Mesenchymal stem cell (in vitro differentiated cells and primary cell): ENCODE results near the gene CHCHD1.
"Not testable (repeated sequence)": the region's sequence is repeated elsewhere in the genome, so short reads cannot be mapped to it uniquely, and the experiment has no call there.

Source experiments
- DNase-seq: peaks from one replicate; pipeline ENCODE4 v3.0.0-alpha.2; 2013
- H2AFZ ChIP-seq: one replicate; pipeline ENCODE4 v1.6.1; 2013; ENCODE audit warnings: low read depth, mild to moderate bottlenecking, control low read depth, inconsistent platforms, low read length, moderate library complexity
- H2AK5ac ChIP-seq: 2 replicates; pipeline ENCODE4 v1.6.1; 2013; ENCODE audit warnings: low read length, moderate library complexity, mild to moderate bottlenecking, inconsistent platforms; ENCODE audit not compliant: severe bottlenecking
- H2BK120ac ChIP-seq: one replicate; pipeline ENCODE4 v1.6.1; 2013; ENCODE audit warnings: low read depth, mild to moderate bottlenecking, inconsistent platforms, low read length, moderate library complexity
- H2BK12ac ChIP-seq, 2 experiments: one replicate each; pipeline ENCODE4 v1.6.1; 2013; ENCODE audit warnings: inconsistent platforms in 2 of 2, low read length in 2 of 2, mild to moderate bottlenecking in 2 of 2, moderate library complexity in 2 of 2, control low read depth in 1 of 2
- H2BK15ac ChIP-seq: one replicate; pipeline ENCODE4 v1.6.1; 2013; ENCODE audit warnings: mild to moderate bottlenecking, low read depth, inconsistent platforms; ENCODE audit not compliant: poor library complexity, severe bottlenecking
- H2BK5ac ChIP-seq: 2 replicates; pipeline ENCODE4 v1.6.1; 2013; ENCODE audit warnings: low read depth, mild to moderate bottlenecking, low read length, control low read depth, inconsistent platforms; ENCODE audit not compliant: poor library complexity, severe bottlenecking
- H3K14ac ChIP-seq, 2 experiments: one replicate each; pipeline ENCODE4 v1.6.1; 2013; ENCODE audit warnings: inconsistent platforms in 2 of 2, low read length in 2 of 2, control low read depth in 1 of 2, mild to moderate bottlenecking in 1 of 2, moderate library complexity in 1 of 2
- H3K18ac ChIP-seq, 2 experiments: one replicate each; pipeline ENCODE4 v1.6.1; 2013; ENCODE audit warnings: inconsistent platforms in 2 of 2, low read length in 2 of 2, control low read depth in 1 of 2, low read depth in 1 of 2, mild to moderate bottlenecking in 1 of 2
- H3K23ac ChIP-seq, 2 experiments: one replicate each; pipeline ENCODE4 v1.6.1; 2013; ENCODE audit warnings: inconsistent platforms in 2 of 2, low read length in 2 of 2, mild to moderate bottlenecking in 2 of 2, moderate library complexity in 2 of 2, control low read depth in 1 of 2
- H3K27ac ChIP-seq: 2 replicates; pipeline ENCODE4 v1.5.1; 2013; ENCODE audit warnings: mild to moderate bottlenecking, moderate library complexity, low read length, control low read depth, inconsistent platforms; ENCODE audit not compliant: poor library complexity, severe bottlenecking
- H3K27me3 ChIP-seq, 2 experiments: 2 replicates each; pipeline versions ENCODE4 v1.6.1 to v1.7.0; 2013; ENCODE audit warnings: low read length in 2 of 2, mild to moderate bottlenecking in 2 of 2, moderate library complexity in 2 of 2, control low read depth in 1 of 2, inconsistent platforms in 1 of 2; ENCODE audit not compliant: control insufficient read depth in 1 of 2, insufficient read depth in 1 of 2
- H3K36me3 ChIP-seq, 2 experiments: 2 replicates each; pipeline versions ENCODE4 v1.6.1 to v1.7.0; 2013; ENCODE audit warnings: low read length in 2 of 2, control low read depth in 1 of 2, inconsistent platforms in 1 of 2, low read depth in 1 of 2, mild to moderate bottlenecking in 1 of 2; ENCODE audit not compliant: insufficient read depth in 2 of 2, control insufficient read depth in 1 of 2
- H3K4ac ChIP-seq, 2 experiments: one replicate each; pipeline ENCODE4 v1.6.1; 2013; ENCODE audit warnings: inconsistent platforms in 2 of 2, low read length in 2 of 2, mild to moderate bottlenecking in 2 of 2, moderate library complexity in 2 of 2, control low read depth in 1 of 2, low read depth in 1 of 2
- H3K4me1 ChIP-seq: 2 replicates; pipeline ENCODE4 v1.6.1; 2013; ENCODE audit warnings: low read depth, low read length, control low read depth; ENCODE audit not compliant: control insufficient read depth, insufficient read depth
- H3K4me2 ChIP-seq: 2 replicates; pipeline ENCODE4 v1.6.1; 2013; ENCODE audit warnings: low read length, mild to moderate bottlenecking, inconsistent platforms; ENCODE audit not compliant: poor library complexity, severe bottlenecking
- H3K4me3 ChIP-seq, 2 experiments: 2 replicates each; pipeline versions ENCODE4 v1.5.1 to v1.7.0; 2013; ENCODE audit warnings: low read length in 2 of 2, mild to moderate bottlenecking in 2 of 2, control low read depth in 1 of 2, low read depth in 1 of 2; ENCODE audit not compliant: insufficient read depth in 1 of 2
- H3K79me1 ChIP-seq: replicated peaks from 2 replicates; pipeline ENCODE4 v1.6.1; 2013; ENCODE audit warnings: mild to moderate bottlenecking, control low read depth, low read length, inconsistent platforms; ENCODE audit not compliant: poor library complexity, severe bottlenecking
- H3K9ac ChIP-seq: 2 replicates; pipeline ENCODE4 v1.7.0; 2013; ENCODE audit warnings: mild to moderate bottlenecking, low read length, moderate library complexity
- H3K9me3 ChIP-seq: 2 replicates; pipeline ENCODE4 v1.7.0; 2013; ENCODE audit warnings: mild to moderate bottlenecking, low read length; ENCODE audit not compliant: control insufficient read depth
- H4K8ac ChIP-seq: one replicate; pipeline ENCODE4 v1.6.1; 2013; ENCODE audit warnings: inconsistent platforms, mild to moderate bottlenecking, low read length, moderate library complexity
- H4K91ac ChIP-seq: one replicate; pipeline ENCODE4 v1.6.1; 2013; ENCODE audit warnings: mild to moderate bottlenecking, low read length, inconsistent platforms
- WGBS: methylation state at CpG from one replicate; pipeline ENCODE4 v1.1.7; 2013; ENCODE audit warnings: mixed read lengths; 5-methylcytosine and 5-hydroxymethylcytosine counted together

CHCHD1 gene

DNA sequence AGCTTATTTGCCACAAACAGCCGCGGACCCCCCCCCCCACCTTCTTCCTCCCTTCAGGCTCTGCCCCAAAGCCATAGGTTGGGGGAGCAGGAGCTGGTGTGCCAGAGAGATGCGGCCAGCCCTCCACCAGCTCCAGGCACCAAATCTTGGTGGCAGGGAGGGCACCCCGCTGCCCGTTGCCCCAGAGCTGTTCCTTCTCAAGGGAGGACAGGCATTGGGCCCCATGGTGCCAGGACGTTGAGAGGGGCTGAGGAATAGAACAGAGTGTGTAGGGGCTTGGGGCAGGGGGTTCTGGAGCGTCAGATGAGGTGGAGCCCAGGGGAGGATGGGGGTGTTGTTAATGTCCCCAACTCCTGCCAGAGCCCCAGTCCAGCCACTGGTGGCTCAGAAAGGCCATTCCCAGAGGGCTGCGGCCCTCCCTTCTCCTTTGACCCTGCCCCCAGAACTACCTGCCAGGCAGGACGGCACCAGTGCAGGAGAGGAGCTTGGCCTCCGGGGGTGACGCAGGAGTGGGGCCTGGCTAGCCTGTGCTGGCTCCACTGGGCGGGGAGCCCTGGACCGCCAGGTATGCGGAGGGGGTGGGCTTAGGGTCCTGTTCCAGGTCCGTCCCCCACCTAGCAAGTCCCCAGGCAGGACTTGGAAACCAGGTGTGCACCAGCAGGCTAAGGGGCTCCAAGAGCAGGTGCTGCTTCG, 47.7 kb upstream of the CHCHD1 start:
- peak overlapping the region; percentile 23 for H4K8ac ChIP-seq
- no peaks in the 10 kb centered on the region for H3K27me3 ChIP-seq
- H3K14ac ChIP-seq: no peak overlapping the region
- no peak overlapping the region for H2AK5ac ChIP-seq
- H3K23ac ChIP-seq: no peak overlapping the region
- H3K4me2 ChIP-seq: no peak overlapping the region
- H2AFZ ChIP-seq: no peak overlapping the region
- no peak overlapping the region for H2BK15ac ChIP-seq
- H3K9me3 ChIP-seq: no peaks in the 10 kb centered on the region
- H3K4me1 ChIP-seq: peaks cover 16% of the 10 kb centered on the region
- no peak overlapping the region for H2BK12ac ChIP-seq
- peaks cover 21 to 41% of the 10 kb centered on the region in 2 experiments for H3K36me3 ChIP-seq
- H3K27ac ChIP-seq: no peak overlapping the region
- H3K9ac ChIP-seq: no peak overlapping the region
- no peak overlapping the region for H3K4me3 ChIP-seq
- H4K91ac ChIP-seq: peak overlapping the region; percentile 46
- no peak overlapping the region for H2BK5ac ChIP-seq
- H3K4ac ChIP-seq: no peak overlapping the region
- no peak overlapping the region for H3K18ac ChIP-seq
- 97% methylated on average over 14 of the region's 16 CpGs for WGBS
- no peak overlapping the region for H2BK120ac ChIP-seq
- DNase-seq: no peak
- H3K79me1 ChIP-seq: peaks cover 22% of the 10 kb centered on the region

DNA sequence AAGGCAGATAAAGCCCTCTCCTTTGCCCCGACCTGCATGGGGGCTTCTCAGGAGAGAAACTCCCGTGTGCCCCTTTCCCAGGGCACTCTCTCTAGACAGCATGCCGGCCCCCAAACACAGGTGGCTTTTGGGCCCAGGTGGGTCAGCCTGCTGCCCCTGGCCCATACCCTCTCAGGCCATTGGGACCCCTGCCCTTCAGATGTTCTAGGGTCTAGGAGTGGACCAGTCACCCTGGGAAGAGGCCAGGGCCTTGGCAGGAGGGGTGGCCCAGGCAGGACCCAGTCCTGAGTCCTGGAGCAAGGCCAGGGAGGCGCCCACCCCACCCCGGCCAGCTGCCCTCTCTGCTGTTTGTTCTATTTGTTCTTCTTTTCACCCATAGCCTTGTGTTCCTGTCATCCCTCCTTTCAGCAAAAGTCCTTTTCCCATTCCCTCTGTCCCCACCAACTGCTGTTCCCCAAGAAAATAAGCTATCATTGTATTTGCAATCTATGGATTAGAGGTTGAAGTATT, 47.0 kb upstream of the CHCHD1 start:
- no peak overlapping the region for H2BK15ac ChIP-seq
- no peak overlapping the region for H2AK5ac ChIP-seq
- no peaks in the 10 kb centered on the region for H3K9me3 ChIP-seq
- no peak overlapping the region for H2AFZ ChIP-seq
- H4K91ac ChIP-seq: no peak overlapping the region
- H3K79me1 ChIP-seq: peaks cover 22% of the 10 kb centered on the region
- no peak overlapping the region for H3K9ac ChIP-seq
- H3K27ac ChIP-seq: no peak overlapping the region
- no peak overlapping the region for H3K4ac ChIP-seq
- no peak overlapping the region for H3K4me3 ChIP-seq
- DNase-seq: no peak
- H3K23ac ChIP-seq: no peak overlapping the region
- H3K4me2 ChIP-seq: no peak overlapping the region
- H3K36me3 ChIP-seq: peaks cover 21 to 41% of the 10 kb centered on the region in 2 experiments
- no peak overlapping the region for H3K18ac ChIP-seq
- H2BK12ac ChIP-seq: no peak overlapping the region
- H2BK120ac ChIP-seq: no peak overlapping the region
- H3K14ac ChIP-seq: no peak overlapping the region
- WGBS: 93% methylated on average over 5 of the region's 5 CpGs
- H3K27me3 ChIP-seq: no peaks in the 10 kb centered on the region
- no peak overlapping the region for H2BK5ac ChIP-seq
- H4K8ac ChIP-seq: no peak overlapping the region
- peaks cover 16% of the 10 kb centered on the region for H3K4me1 ChIP-seq

DNA sequence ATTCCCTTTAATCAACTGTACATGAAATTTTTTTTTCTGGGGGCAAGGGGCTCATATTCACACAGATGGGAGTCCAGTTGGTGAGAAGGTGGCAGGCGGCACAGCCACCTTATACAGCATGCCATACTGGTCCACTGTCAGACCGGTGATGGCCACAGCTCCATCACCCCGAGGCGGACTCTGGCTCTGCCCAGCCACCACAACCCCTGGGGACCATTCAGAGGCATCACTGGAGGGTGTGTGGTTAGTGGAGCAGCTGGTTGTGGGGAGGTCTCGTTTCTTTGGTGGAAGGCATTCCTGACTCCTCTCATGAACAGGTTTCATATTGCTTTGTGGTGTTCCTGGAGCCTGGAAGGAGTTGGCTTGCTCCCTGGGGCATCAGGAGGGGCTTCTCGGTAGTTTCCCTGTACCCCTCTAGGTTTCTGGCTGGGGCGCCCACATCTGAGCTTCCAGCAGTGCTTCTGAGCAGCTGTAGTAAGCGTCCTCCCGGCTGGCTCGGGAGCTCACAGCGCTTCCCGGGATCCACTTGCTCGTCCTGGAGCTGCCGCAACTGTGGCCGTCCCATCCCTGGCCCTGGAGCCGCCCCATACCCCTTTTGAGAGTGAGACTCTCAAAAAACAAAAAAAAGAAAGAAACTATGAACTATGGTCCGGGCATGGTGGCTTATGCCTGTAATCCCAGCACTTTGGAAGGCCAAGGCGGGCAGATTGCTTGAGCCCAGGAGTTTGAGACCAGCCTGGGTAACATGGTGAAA, 41.2 kb upstream of the CHCHD1 start:
- not testable (repeated sequence) for H2BK15ac ChIP-seq, H3K4ac ChIP-seq, H4K8ac ChIP-seq, H3K18ac ChIP-seq, H3K4me3 ChIP-seq, DNase-seq, H3K4me1 ChIP-seq, H3K23ac ChIP-seq, H2BK120ac ChIP-seq, H4K91ac ChIP-seq, H3K9ac ChIP-seq, H3K27me3 ChIP-seq, H2BK12ac ChIP-seq, H2BK5ac ChIP-seq, H2AK5ac ChIP-seq, H2AFZ ChIP-seq, H3K4me2 ChIP-seq, H3K14ac ChIP-seq, H3K9me3 ChIP-seq, H3K27ac ChIP-seq
- H3K79me1 ChIP-seq: peaks cover 12% of the 10 kb centered on the region
- H3K36me3 ChIP-seq: peaks cover 12 to 18% of the 10 kb centered on the region in 2 experiments
- whole genome bisulfite sequencing: 97% methylated on average over 15 of the region's 18 CpGs

DNA sequence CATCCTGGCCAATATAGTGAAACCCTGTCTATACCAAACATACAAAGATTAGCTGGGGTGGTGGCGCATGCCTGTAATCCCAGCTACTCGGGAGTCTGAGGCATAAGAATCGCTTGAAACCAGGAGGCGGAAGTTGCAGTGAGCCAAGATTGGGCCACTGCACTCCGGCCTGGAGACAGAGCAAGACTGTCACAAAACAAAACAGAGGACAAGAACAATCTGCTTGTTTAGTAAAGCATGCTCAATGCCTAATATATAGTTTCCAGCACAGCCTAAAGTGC, 39.5 kb upstream of the CHCHD1 start:
- WGBS: 97% methylated on average over 5 of the region's 5 CpGs
- H3K9ac ChIP-seq: no peak overlapping the region

More for the DNA sequence above, 39.5 kb upstream of the CHCHD1 start:
- H3K27me3 ChIP-seq: no peaks in the 10 kb centered on the region
- no peak overlapping the region for H3K14ac ChIP-seq
- H3K27ac ChIP-seq: no peak overlapping the region
- H2BK12ac ChIP-seq: no peak overlapping the region
- H3K4me2 ChIP-seq: no peak overlapping the region
- H2AFZ ChIP-seq: no peak overlapping the region
- peaks cover 7% of the 10 kb centered on the region for H3K4me1 ChIP-seq
- H2BK120ac ChIP-seq: no peak overlapping the region
- no peak overlapping the region for H2BK5ac ChIP-seq
- H4K8ac ChIP-seq: no peak overlapping the region
- no peak overlapping the region for H3K4ac ChIP-seq
- no peak overlapping the region for H4K91ac ChIP-seq
- no peak overlapping the region for H2BK15ac ChIP-seq
- DNase-seq: no peak
- H3K4me3 ChIP-seq: no peak overlapping the region
- no peak overlapping the region for H3K23ac ChIP-seq
- no peaks in the 10 kb centered on the region for H3K9me3 ChIP-seq
- H3K18ac ChIP-seq: no peak overlapping the region
- no peak overlapping the region for H2AK5ac ChIP-seq
- peaks cover 24% of the 10 kb centered on the region in 2 experiments for H3K36me3 ChIP-seq
- peaks cover 11% of the 10 kb centered on the region for H3K79me1 ChIP-seq
